HEK293 (cell line): ENCODE results near the gene RAX2.

Experiments used
- CTCF ChIP-seq: fragments of 450-650 bp; formaldehyde crosslinking; IDR thresholded peaks from 2 replicates; pipeline ENCODE4 v1.5.1; 2016; ENCODE audit warnings: missing biosample characterization, missing genetic modification characterization
- ZNF138 ChIP-seq: fragments of 450-650 bp; formaldehyde crosslinking; IDR thresholded peaks from 2 replicates; pipeline ENCODE4 v1.5.1; 2016; ENCODE audit warnings: missing biosample characterization, missing genetic modification characterization, borderline replicate concordance
- ZNF140 ChIP-seq: fragments of 450-650 bp; formaldehyde crosslinking; IDR thresholded peaks from 2 replicates; pipeline ENCODE4 v1.5.1; 2016; ENCODE audit warnings: missing biosample characterization, missing genetic modification characterization
- ZNF274 ChIP-seq, 2 experiments: fragments of 200-500 bp in 1 of 2; fragments of 450-650 bp in 1 of 2; sonication (Bioruptor generic) in 1 of 2; formaldehyde crosslinking in 1 of 2; IDR thresholded peaks; 2 replicates each; pipeline versions ENCODE4 v1.5.1 to v1.6.1; 2014 to 2016; ENCODE audit warnings: borderline replicate concordance in 1 of 2, inconsistent platforms in 1 of 2, low read length in 1 of 2, missing biosample characterization in 1 of 2, missing genetic modification characterization in 1 of 2
- ZNF549 ChIP-seq: fragments of 450-650 bp; IDR thresholded peaks from 2 replicates; pipeline ENCODE4 v1.5.1; 2018; ENCODE audit warnings: missing biosample characterization, missing genetic modification characterization, mild to moderate bottlenecking, inconsistent platforms, moderate library complexity
- ZNF560 ChIP-seq: fragments of 450-650 bp; formaldehyde crosslinking; IDR thresholded peaks from 2 replicates; pipeline ENCODE4 v1.5.1; 2017; ENCODE audit warnings: missing biosample characterization, missing genetic modification characterization, borderline replicate concordance
- ZNF664 ChIP-seq: fragments of 450-650 bp; formaldehyde crosslinking; IDR thresholded peaks from 2 replicates; pipeline ENCODE4 v1.5.1; 2016; ENCODE audit warnings: missing biosample characterization, missing genetic modification characterization

DNA sequence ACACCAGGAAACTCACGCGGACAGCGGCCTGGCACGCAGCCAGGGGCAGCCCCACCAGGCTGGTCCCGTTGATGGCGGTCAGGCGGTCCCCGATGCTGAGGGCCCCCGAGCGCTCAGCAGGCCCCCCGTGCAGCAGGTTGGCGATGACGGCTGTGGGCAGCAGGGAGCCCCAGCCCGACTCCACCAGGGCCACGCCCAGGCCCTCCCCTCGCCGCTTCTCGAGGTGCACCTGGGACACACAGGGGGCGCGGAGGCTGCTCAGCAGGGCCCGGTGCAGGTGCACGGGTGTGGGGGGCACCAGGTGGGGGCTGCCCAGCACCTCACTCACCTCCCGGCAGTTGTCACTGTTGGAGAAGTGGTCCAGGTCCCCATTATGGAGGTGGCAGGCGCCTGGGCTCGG, 19.5 kb downstream of the RAX2 start:
- no peak for TF ChIP-seq ZNF274 (IDR thresholded peaks at IDR 0.05; ENCODE audit: low read length)
- TF ChIP-seq ZNF274 (tag by site-specific recombination; IDR thresholded peaks at IDR 0.05; ENCODE audit: borderline replicate concordance) = no peak
- TF ChIP-seq CTCF (tag by site-specific recombination) = no peak
- no peak for TF ChIP-seq ZNF549 (tag by site-specific recombination)
- TF ChIP-seq ZNF140 = no peak
- no peak for TF ChIP-seq ZNF664 (tag by site-specific recombination)
- no peak for TF ChIP-seq ZNF560 (tag by site-specific recombination)
- no peak for TF ChIP-seq ZNF138 (tag by site-specific recombination)
